ENCODE results near the gene HS6ST2.

Gene HS6ST2

GRCh38 chrX:132843363-132843762, 115.1 kb downstream of the HS6ST2 start:
- no peak for FAIRE-seq

- no peak for FAIRE-seq
Measured at GRCh38 chrX:132842460-132843238, 115.8 kb downstream of the HS6ST2 start.

- no peak for FAIRE-seq
Measured at GRCh38 chrX:132837967-132838366, 120.5 kb downstream of the HS6ST2 start.

GRCh38 chrX:132837126-132837525, 121.3 kb downstream of the HS6ST2 start:
- FAIRE-seq: no peak

GRCh38 chrX:132836471-132836870, 122.0 kb downstream of the HS6ST2 start:
- no peak for FAIRE-seq

- FAIRE-seq: no peak
Measured at GRCh38 chrX:132834741-132835140, 123.7 kb downstream of the HS6ST2 start.

GRCh38 chrX:132834109-132834508, 124.3 kb downstream of the HS6ST2 start:
- FAIRE-seq: no peak

GRCh38 chrX:132833373-132833772, 125.1 kb downstream of the HS6ST2 start:
- no peak for FAIRE-seq

GRCh38 chrX:132831336-132831973, 127.0 kb downstream of the HS6ST2 start:
- no peak for FAIRE-seq

GRCh38 chrX:132822634-132823012, 135.8 kb downstream of the HS6ST2 start:
- no peak for FAIRE-seq

GRCh38 chrX:132821974-132822633, 136.3 kb downstream of the HS6ST2 start:
- no peak for FAIRE-seq

- FAIRE-seq: no peak
Measured at GRCh38 chrX:132820675-132821074, 137.8 kb downstream of the HS6ST2 start.

GRCh38 chrX:132819711-132820264, 138.6 kb downstream of the HS6ST2 start:
- no peak for FAIRE-seq

- FAIRE-seq: no peak
Measured at GRCh38 chrX:132818638-132819037, 139.8 kb downstream of the HS6ST2 start.

- no peak for FAIRE-seq
Measured at GRCh38 chrX:132815643-132816042, 142.8 kb downstream of the HS6ST2 start.

- no peak for FAIRE-seq
Measured at GRCh38 chrX:132810964-132811712, 147.3 kb downstream of the HS6ST2 start.

GRCh38 chrX:132810488-132810887, 147.9 kb downstream of the HS6ST2 start:
- no peak for FAIRE-seq

GRCh38 chrX:132809581-132809980, 148.8 kb downstream of the HS6ST2 start:
- no peak for FAIRE-seq

GRCh38 chrX:132807411-132808030, 150.9 kb downstream of the HS6ST2 start:
- no peak for FAIRE-seq

- no peak for FAIRE-seq
Measured at GRCh38 chrX:132802033-132802432, 156.4 kb downstream of the HS6ST2 start.

GRCh38 chrX:132795181-132795580, 163.2 kb downstream of the HS6ST2 start:
- no peak for FAIRE-seq

GRCh38 chrX:132791714-132792113, 166.7 kb downstream of the HS6ST2 start:
- no peak for FAIRE-seq

Measured in TTC549 (cell line).